Panc1 (cell line): Measurements from ENCODE around the gene VPS50. TPM values are rescaled to one million over a fixed set of nuclear protein-coding genes. Genes with fewer than 3 reads are reported as not detected.

Source experiments
- ATAC-seq: fragments of 200-7000 bp; cut with Tn5 transposase; 2 replicates; pipeline ENCODE4 v1.9.1; 2020; ENCODE audit warnings: mild to moderate bottlenecking, moderate library complexity
- BruUV-seq: library from RNA; stranded (reverse); fragments of 400-500 nt; replicated peaks from 2 replicates; lab custom pipeline; 2021; lab: Mats Ljungman, UMichigan
- CTCF ChIA-PET: fragments of 300-600 bp; sonication (Branson Sonifier 250); formaldehyde crosslinking; loops from one replicate; lab custom pipeline; 2022; ENCODE audit warnings: antibody characterized with exemption; lab: Charles Lee
- POLR2A ChIA-PET: fragments of 300-600 bp; sonication (Branson Sonifier 250); formaldehyde crosslinking; loops from one replicate; lab custom pipeline; 2022; ENCODE audit warnings: antibody characterized with exemption; lab: Charles Lee
- DNase-seq: peaks from one replicate; pipeline ENCODE4 v3.0.0-alpha.2; 2010; ENCODE audit warnings: low read depth, low spot score
- H3K27ac ChIP-seq: 2 replicates; pipeline ENCODE4 v1.5.1; 2011; ENCODE audit warnings: mild to moderate bottlenecking, low read length, inconsistent platforms
- H3K27me3 ChIP-seq: fragments of 200-500 bp; sonication (Bioruptor generic); 2 replicates; pipeline ENCODE4 v1.6.0; 2014; ENCODE audit warnings: low read length, inconsistent platforms; ENCODE audit not compliant: control insufficient read depth, insufficient read depth
- H3K36me3 ChIP-seq: fragments of 200-500 bp; sonication (Bioruptor generic); 2 replicates; pipeline ENCODE4 v1.5.1; 2014; ENCODE audit warnings: inconsistent platforms, mild to moderate bottlenecking, low read length, moderate library complexity; ENCODE audit not compliant: control insufficient read depth, insufficient read depth
- H3K4me1 ChIP-seq: 2 replicates; pipeline ENCODE4 v1.5.1; 2011; ENCODE audit warnings: inconsistent platforms, mild to moderate bottlenecking, low read length, moderate library complexity; ENCODE audit not compliant: control insufficient read depth, insufficient read depth
- H3K4me3 ChIP-seq, 2 experiments: 2 replicates each; pipeline ENCODE4 v1.5.1; 2011 to 2012; ENCODE audit warnings: low read depth in 2 of 2, low read length in 2 of 2, mild to moderate bottlenecking in 2 of 2, inconsistent platforms in 1 of 2, moderate library complexity in 1 of 2
- H3K9me3 ChIP-seq: fragments of 200-500 bp; sonication (Bioruptor generic); 2 replicates; pipeline ENCODE4 v1.5.1; 2014; ENCODE audit warnings: low read depth, mild to moderate bottlenecking, inconsistent platforms, low read length, moderate library complexity; ENCODE audit not compliant: control insufficient read depth, insufficient read depth
- CTCF ChIP-seq: fragments of 450-650 bp; IDR thresholded peaks from 2 replicates; pipeline ENCODE4 v1.5.1; 2017; ENCODE audit warnings: mild to moderate bottlenecking
- POLR2AphosphoS5 ChIP-seq: IDR thresholded peaks from 2 replicates; pipeline ENCODE4 v1.6.1; 2012; ENCODE audit warnings: mild to moderate bottlenecking, low read depth, low read length, moderate library complexity
- REST ChIP-seq, 2 experiments: IDR thresholded peaks; 2 replicates each; pipeline ENCODE4 v1.6.1; 2011 to 2012; ENCODE audit warnings: low read depth in 2 of 2, control low read depth in 1 of 2, low read length in 1 of 2, mild to moderate bottlenecking in 1 of 2, moderate library complexity in 1 of 2; ENCODE audit not compliant: insufficient read depth in 1 of 2
- SIN3A ChIP-seq: IDR thresholded peaks from 2 replicates; pipeline ENCODE4 v1.6.1; 2012; ENCODE audit warnings: low read depth, mild to moderate bottlenecking, low read length, moderate library complexity, borderline replicate concordance; ENCODE audit not compliant: insufficient read depth
- TCF7L2 ChIP-seq: IDR thresholded peaks from 2 replicates; pipeline ENCODE4 v1.6.1; 2011; ENCODE audit warnings: mild to moderate bottlenecking, low read depth, low read length, inconsistent platforms
- in situ Hi-C: cut with HindIII; loops from 2 replicates; pipeline ENCODE4 v1.10.0; 2016; ENCODE audit warnings: low sequenced_read_pairs, low pct_unique_long_range_greater_than_20kb
- intact Hi-C: fragments of 100-400 bp; cut with micrococcal nuclease; formaldehyde crosslinking; loops from one replicate; pipeline ENCODE4 v1.10.0; 2022; ENCODE audit not compliant: unreplicated experiment
- total RNA-seq: library from RNA; stranded (reverse); gene quantifications from one replicate; pipeline ENCODE4 v1.2.1, GENCODE V29; 2021; ENCODE audit not compliant: unreplicated experiment

Gene VPS50
- total RNA-seq, 1 experiment from 2014 or later, result 14.6 TPM

GRCh38 chr7:93258661-93259060, 26.5 kb downstream of the VPS50 start:
- no peaks in the 10 kb centered on the region; the same call in 1 of the 2 replicates for H3K36me3 ChIP-seq
- no peak for ATAC-seq
- POLR2A ChIA-PET, result no interaction called here

GRCh38 chr7:93262535-93262934, 30.4 kb downstream of the VPS50 start:
- H3K27ac ChIP-seq, result no peak overlapping the region
- no peak overlapping the region for H3K4me3 ChIP-seq
- no peak for DNase-seq
- H3K27me3 ChIP-seq, result no peaks in the 10 kb centered on the region
- BruUV-seq, result no TSS peak
- ATAC-seq, result no peak
- POLR2A ChIA-PET, result no interaction called here
- H3K9me3 ChIP-seq, result no peaks in the 10 kb centered on the region
- H3K36me3 ChIP-seq, result no peaks in the 10 kb centered on the region; the same call in 1 of the 2 replicates
- in situ Hi-C loops (no loop called here), intact Hi-C loops (no loop called here)
- CTCF ChIA-PET, result no interaction called here
- TF ChIP-seq CTCF (no peak), SIN3A (no peak), POLR2AphosphoS5 (no peak), REST (IDR thresholded peaks at IDR 0.05; ENCODE audit: insufficient read depth in 1 of 2, low read depth in 2 of 2, low read length in 1 of 2) (no peak), TCF7L2 (no peak)
- no peaks in the 10 kb centered on the region for H3K4me1 ChIP-seq

More at GRCh38 chr7:93258661-93259060, 26.5 kb downstream of the VPS50 start:
- Histone ChIP-seq H3K27ac (no peak overlapping the region), H3K4me3 (no peak overlapping the region), H3K9me3 (no peaks in the 10 kb centered on the region), H3K4me1 (no peaks in the 10 kb centered on the region), H3K27me3 (no peaks in the 10 kb centered on the region)
- no peak for TF ChIP-seq CTCF
- no peak for TF ChIP-seq REST (IDR thresholded peaks at IDR 0.05; ENCODE audit: insufficient read depth in 1 of 2, low read depth in 2 of 2, low read length in 1 of 2)
- CTCF ChIA-PET, result no interaction called here
- DNase-seq, result no peak
- in situ Hi-C loops (no loop called here), intact Hi-C loops (no loop called here)
- BruUV-seq, result no TSS peak
